ENCODE data around the gene TNIK. TPM values are rescaled to one million over a fixed set of nuclear protein-coding genes. Genes with fewer than 3 reads are reported as not detected.

Gene TNIK
- total and polyA plus RNA-seq, 2 of the 13 experiments (the other 11 are each of a cell fraction or from before 2014, with no cell fraction given): 0.15 to 0.22 TPM

DNA sequence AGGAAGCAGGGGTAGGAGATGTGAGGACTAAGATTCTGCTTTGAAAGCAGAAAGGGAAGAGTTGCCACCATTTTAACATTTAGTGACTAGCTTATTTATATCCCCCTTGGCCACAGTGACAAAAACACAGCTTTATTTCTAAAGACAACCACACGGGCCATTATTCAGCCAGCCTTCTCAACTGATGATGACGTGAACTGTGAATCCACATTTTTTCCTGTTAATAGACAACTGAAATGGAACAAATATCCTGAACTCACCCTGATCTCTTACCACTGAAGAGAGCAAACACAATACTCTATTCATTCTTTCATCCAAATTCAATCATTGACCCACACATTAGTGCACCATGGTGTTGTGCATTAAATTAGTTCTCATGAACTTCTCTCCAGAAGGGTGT lies 145.1 kb downstream of the TNIK start:
- BruUV-seq (replicated peaks): no TSS peak
- Histone ChIP-seq H3K79me2 (ENCODE audit: insufficient read depth, low read length) (no peaks in the 10 kb centered on the region), H3K9ac (ENCODE audit: insufficient read depth, low read depth, low read length) (no peak overlapping the region), H2AFZ (ENCODE audit: low read length) (no peak overlapping the region), H3K27ac (ENCODE audit: extremely low read length, insufficient read depth, low read length) (no peak overlapping the region), H4K20me1 (ENCODE audit: insufficient read depth, low read length) (no peaks in the 10 kb centered on the region), H3K9me3 (ENCODE audit: low read length) (no peaks in the 10 kb centered on the region), H3K36me3 (replicated peaks in 1 of 2; ENCODE audit: control insufficient read depth in 1 of 2, insufficient read depth in 2 of 2, low read length in 2 of 2) (no peaks in the 10 kb centered on the region), H3K4me1 (ENCODE audit: insufficient read depth, low read length) (no peaks in the 10 kb centered on the region), H3K4me2 (ENCODE audit: low read depth, low read length) (no peak overlapping the region), H3K27me3 (ENCODE audit: control insufficient read depth in 1 of 2, insufficient read depth in 2 of 2, low read length in 2 of 2) (no peaks in the 10 kb centered on the region), H3K4me3 (replicated peaks in 1 of 3; ENCODE audit: insufficient read depth in 1 of 3, low read depth in 2 of 3, low read length in 3 of 3) (no peak overlapping the region)
- TF ChIP-seq CREB1 (IDR thresholded peaks at IDR 0.05) (peak; percentile 58), CREB1 (CRISPR knock-in tag; IDR thresholded peaks at IDR 0.05) (no peak), SMARCC2 (IDR thresholded peaks at IDR 0.05) (no peak)
- in situ Hi-C loops (cut with HindIII; ENCODE audit: extremely low pct_ligation_motif_present, low pct_unique_long_range_greater_than_20kb): no loop called here
- 7% methylated on average over 2 of the region's 2 CpGs for WGBS (ENCODE audit: low lambda C conversion rate)
- POLR2A ChIA-PET: no interaction called here
- DNase-seq (ENCODE audit: low spot score) (no peak), FAIRE-seq (no peak), ATAC-seq (no peak)
- intact Hi-C loops (cut with micrococcal nuclease; ENCODE audit: unreplicated experiment): no loop called here
- CTCF ChIA-PET (ENCODE audit: low intra/inter-chr PET ratio, low total read pairs): no interaction called here

DNA sequence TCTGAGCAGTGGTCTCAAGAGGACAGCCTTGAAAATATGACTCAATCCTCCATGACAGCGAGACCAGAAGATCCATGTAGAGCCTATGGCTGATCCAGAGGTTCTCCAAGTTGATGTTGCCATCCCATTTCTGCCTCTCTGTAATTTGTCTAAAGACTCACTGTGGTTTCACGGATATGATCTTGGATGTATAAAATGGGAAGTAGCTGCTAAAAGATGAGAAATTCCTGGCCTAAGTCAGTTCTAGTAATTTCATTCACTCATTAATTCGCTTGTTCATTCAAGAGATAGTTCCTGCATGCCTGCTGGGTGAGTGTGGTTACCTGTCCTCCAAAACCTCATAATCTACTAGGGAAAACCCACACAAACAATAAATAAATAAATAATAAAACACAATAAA lies 145.9 kb downstream of the TNIK start:
- Histone ChIP-seq H4K20me1 (ENCODE audit: insufficient read depth, low read length) (no peaks in the 10 kb centered on the region), H3K9me3 (ENCODE audit: low read length) (no peaks in the 10 kb centered on the region), H3K79me2 (ENCODE audit: insufficient read depth, low read length) (no peaks in the 10 kb centered on the region), H3K27me3 (ENCODE audit: control insufficient read depth in 1 of 2, insufficient read depth in 2 of 2, low read length in 2 of 2) (no peaks in the 10 kb centered on the region), H3K27ac (ENCODE audit: extremely low read length, insufficient read depth, low read length) (no peak overlapping the region), H3K36me3 (replicated peaks in 1 of 2; ENCODE audit: control insufficient read depth in 1 of 2, insufficient read depth in 2 of 2, low read length in 2 of 2) (no peaks in the 10 kb centered on the region), H3K4me3 (replicated peaks in 1 of 3; ENCODE audit: insufficient read depth in 1 of 3, low read depth in 2 of 3, low read length in 3 of 3) (no peak overlapping the region), H2AFZ (ENCODE audit: low read length) (no peak overlapping the region), H3K9ac (ENCODE audit: insufficient read depth, low read depth, low read length) (no peak overlapping the region), H3K4me2 (ENCODE audit: low read depth, low read length) (no peak overlapping the region), H3K4me1 (ENCODE audit: insufficient read depth, low read length) (no peaks in the 10 kb centered on the region)
- intact Hi-C loops (cut with micrococcal nuclease; ENCODE audit: unreplicated experiment) (no loop called here), in situ Hi-C loops (cut with HindIII; ENCODE audit: extremely low pct_ligation_motif_present, low pct_unique_long_range_greater_than_20kb) (no loop called here)
- ChIA-PET POLR2A (no interaction called here), CTCF (ENCODE audit: low intra/inter-chr PET ratio, low total read pairs) (no interaction called here)
- no TSS peak for BruUV-seq (replicated peaks)
- ATAC-seq (no peak), FAIRE-seq (no peak), DNase-seq (ENCODE audit: low spot score) (no peak)
- 43% methylated on average over 3 of the region's 3 CpGs for WGBS (ENCODE audit: low lambda C conversion rate)
- TF ChIP-seq ETV6 (CRISPR knock-in tag; conservative IDR thresholded peaks at IDR 0.05) (no peak), ZNF850 (CRISPR knock-in tag; conservative IDR thresholded peaks at IDR 0.05) (no peak), MEIS2 (CRISPR knock-in tag; IDR thresholded peaks at IDR 0.05) (no peak), ZNF251 (CRISPR knock-in tag; IDR thresholded peaks at IDR 0.05) (no peak), CHD4 (IDR thresholded peaks at IDR 0.05; ENCODE audit: borderline replicate concordance, low read length) (no peak), ZFX (CRISPR knock-in tag; IDR thresholded peaks at IDR 0.05; ENCODE audit: low read depth) (no peak)
- TF ChIP-seq, protein P1, sequence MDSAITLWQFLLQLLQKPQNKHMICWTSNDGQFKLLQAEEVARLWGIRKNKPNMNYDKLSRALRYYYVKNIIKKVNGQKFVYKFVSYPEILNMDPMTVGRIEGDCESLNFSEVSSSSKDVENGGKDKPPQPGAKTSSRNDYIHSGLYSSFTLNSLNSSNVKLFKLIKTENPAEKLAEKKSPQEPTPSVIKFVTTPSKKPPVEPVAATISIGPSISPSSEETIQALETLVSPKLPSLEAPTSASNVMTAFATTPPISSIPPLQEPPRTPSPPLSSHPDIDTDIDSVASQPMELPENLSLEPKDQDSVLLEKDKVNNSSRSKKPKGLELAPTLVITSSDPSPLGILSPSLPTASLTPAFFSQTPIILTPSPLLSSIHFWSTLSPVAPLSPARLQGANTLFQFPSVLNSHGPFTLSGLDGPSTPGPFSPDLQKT (CRISPR knock-in tag; IDR thresholded peaks at IDR 0.05; ENCODE audit: borderline replicate concordance): no peak
- TF ChIP-seq, protein P2, sequence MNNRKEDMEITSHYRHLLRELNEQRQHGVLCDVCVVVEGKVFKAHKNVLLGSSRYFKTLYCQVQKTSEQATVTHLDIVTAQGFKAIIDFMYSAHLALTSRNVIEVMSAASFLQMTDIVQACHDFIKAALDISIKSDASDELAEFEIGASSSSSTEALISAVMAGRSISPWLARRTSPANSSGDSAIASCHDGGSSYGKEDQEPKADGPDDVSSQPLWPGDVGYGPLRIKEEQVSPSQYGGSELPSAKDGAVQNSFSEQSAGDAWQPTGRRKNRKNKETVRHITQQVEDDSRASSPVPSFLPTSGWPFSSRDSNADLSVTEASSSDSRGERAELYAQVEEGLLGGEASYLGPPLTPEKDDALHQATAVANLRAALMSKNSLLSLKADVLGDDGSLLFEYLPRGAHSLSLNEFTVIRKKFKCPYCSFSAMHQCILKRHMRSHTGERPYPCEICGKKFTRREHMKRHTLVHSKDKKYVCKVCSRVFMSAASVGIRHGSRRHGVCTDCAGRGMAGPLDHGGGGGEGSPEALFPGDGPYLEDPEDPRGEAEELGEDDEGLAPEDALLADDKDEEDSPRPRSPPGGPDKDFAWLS (CRISPR knock-in tag; IDR thresholded peaks at IDR 0.05; ENCODE audit: borderline replicate concordance): no peak
- TF ChIP-seq, protein P3, sequence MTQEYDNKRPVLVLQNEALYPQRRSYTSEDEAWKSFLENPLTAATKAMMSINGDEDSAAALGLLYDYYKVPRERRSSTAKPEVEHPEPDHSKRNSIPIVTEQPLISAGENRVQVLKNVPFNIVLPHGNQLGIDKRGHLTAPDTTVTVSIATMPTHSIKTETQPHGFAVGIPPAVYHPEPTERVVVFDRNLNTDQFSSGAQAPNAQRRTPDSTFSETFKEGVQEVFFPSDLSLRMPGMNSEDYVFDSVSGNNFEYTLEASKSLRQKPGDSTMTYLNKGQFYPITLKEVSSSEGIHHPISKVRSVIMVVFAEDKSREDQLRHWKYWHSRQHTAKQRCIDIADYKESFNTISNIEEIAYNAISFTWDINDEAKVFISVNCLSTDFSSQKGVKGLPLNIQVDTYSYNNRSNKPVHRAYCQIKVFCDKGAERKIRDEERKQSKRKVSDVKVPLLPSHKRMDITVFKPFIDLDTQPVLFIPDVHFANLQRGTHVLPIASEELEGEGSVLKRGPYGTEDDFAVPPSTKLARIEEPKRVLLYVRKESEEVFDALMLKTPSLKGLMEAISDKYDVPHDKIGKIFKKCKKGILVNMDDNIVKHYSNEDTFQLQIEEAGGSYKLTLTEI (CRISPR knock-in tag; conservative IDR thresholded peaks at IDR 0.05): no peak

Data from HepG2 (cell line).